Ovary (tissue), 9 donors: ENCODE measurements around the gene ATR. TPM values are rescaled to one million over a fixed set of nuclear protein-coding genes. Genes with fewer than 3 reads are reported as not detected.

ENCODE experiments used
- DNase-seq, 5 donors: peaks; one replicate each; pipeline ENCODE4 v3.0.0-alpha.2; 2019 to 2020
- H3K27ac ChIP-seq, 2 donors: fragments of 200-600 bp; one replicate each; pipeline versions ENCODE4 v1.5.1 to v1.8.0; 2019 to 2022
- H3K27me3 ChIP-seq: fragments of 200-600 bp; one replicate; pipeline ENCODE4 v1.8.0; 2022
- H3K36me3 ChIP-seq: fragments of 200-600 bp; sonication (generic); one replicate; pipeline ENCODE4 v1.5.1; 2019
- H3K4me1 ChIP-seq: one replicate; pipeline ENCODE4 v1.8.1; 2013; ENCODE audit warnings: mild to moderate bottlenecking, moderate library complexity; ENCODE audit not compliant: insufficient read depth
- H3K4me3 ChIP-seq: fragments of 200-600 bp; sonication (generic); one replicate; pipeline ENCODE4 v1.5.1; 2017
- H3K9me3 ChIP-seq, 2 donors: fragments of 200-600 bp in 1 of 2; sonication (generic) in 1 of 2; one replicate each; pipeline versions ENCODE4 v1.5.1 to v1.8.1; 2013 to 2019; ENCODE audit warnings: mild to moderate bottlenecking in 1 of 2, moderate library complexity in 1 of 2
- CTCF ChIP-seq, 3 donors: fragments of 450-650 bp in 2 of 3; fragments of 200-600 bp in 1 of 3; IDR thresholded peaks; one replicate each; pipeline versions ENCODE4 v1.5.1 to v1.8.0; 2016 to 2022; ENCODE audit warnings: antibody characterized with exemption in 3 of 3, mild to moderate bottlenecking in 1 of 3
- EP300 ChIP-seq: sonication (generic); formaldehyde crosslinking; IDR thresholded peaks from one replicate; pipeline ENCODE4 v1.6.1; 2017; ENCODE audit warnings: antibody characterized with exemption
- POLR2A ChIP-seq: fragments of 450-650 bp; IDR thresholded peaks from one replicate; pipeline ENCODE4 v1.6.1; 2017; ENCODE audit warnings: antibody characterized with exemption, mild to moderate bottlenecking, moderate library complexity
- WGBS, 3 donors: extraction: QIAGEN DNeasy Blood & Tissue Kit in 1 of 3; methylation state at CpG; one replicate each; pipeline versions ENCODE4 v1.1.5 to v1.1.7; 2013 to 2017; 5-methylcytosine and 5-hydroxymethylcytosine counted together
- intact Hi-C, 4 donors: fragments of 100-400 bp; cut with DNase I; formaldehyde crosslinking; loops; one replicate each; pipeline versions ENCODE4 v1.11.0 to v1.15.1; 2022 to 2023
- polyA plus RNA-seq, 2 donors: library from polyadenylated mRNA; stranded (reverse); fragments of 200-250 nt in 1 of 2; fragments of 350-450 nt in 1 of 2; fragmentation: Illumina TruSeq in 1 of 2; extraction: RNeasy Lipid Tissue Mini Kit (QIAGEN cat#74804) in 1 of 2; gene quantifications; one replicate each; pipeline ENCODE4 v1.2.3, GENCODE V29; 2013 to 2014
- total RNA-seq, 7 donors: library from RNA; depleted of rRNA in 2 of 7; stranded (reverse); fragments of >200 nt in 2 of 7; fragmentation: NEBNext Ultra II Directional in 3 of 7; extraction: Animal tissue kit (Norgen Biotek cat#: 25700) in 3 of 7; gene quantifications; one replicate each; pipeline versions ENCODE4 v1.1.0 to v1.2.4, GENCODE V29; 2016 to 2023
- donor health status: DM: no; HTN: no; CAD: no; lungs with moderate emphysema.
- donor health status: DM: no; HTN: no; CAD: no.
- donor health status: Bipolar disorder and iron deficiency.
- donor health status: DM: yes; HTN: yes; CAD: no.
- donor health status: DM: no; HTN: no; CAD: no.
- donor health status: DM: yes; HTN: yes; CAD: no.

Gene ATR
- total and polyA plus RNA-seq, 9 donors: 6.0 to 23.4 (median 17.3) TPM

DNA sequence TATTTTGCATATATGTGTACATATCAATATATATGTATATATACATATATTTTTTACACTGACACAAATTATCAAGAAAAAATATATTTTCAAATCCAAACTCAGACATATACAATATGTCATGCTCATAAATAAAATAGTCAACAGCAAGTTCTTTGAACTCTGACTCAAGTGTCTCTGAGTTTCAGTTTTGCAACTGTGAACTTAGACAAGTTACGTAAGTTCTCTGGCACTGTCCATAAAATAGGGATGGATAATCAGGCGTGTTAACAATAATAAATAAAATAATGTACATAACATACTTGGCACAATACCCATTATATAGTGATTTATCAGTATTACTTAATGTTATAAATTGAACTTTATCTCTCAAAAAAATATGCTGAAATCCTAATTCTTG is 118.6 kb downstream of the ATR start:
- Histone ChIP-seq H3K4me1 (no peaks in the 10 kb centered on the region), H3K36me3 (no peaks in the 10 kb centered on the region), H3K27me3 (no peaks in the 10 kb centered on the region), H3K27ac (no peak overlapping the region), H3K9me3 (no peaks in the 10 kb centered on the region), H3K4me3 (no peak overlapping the region)
- DNase-seq: no peak
- intact Hi-C loops: no loop called here
- 86 to 97% (median 86%) methylated on average over 2 of the region's 2 CpGs for WGBS, 3 donors
- TF ChIP-seq EP300 (no peak), CTCF (IDR thresholded peaks at IDR 0.05) (no peak), POLR2A (no peak)

- Histone ChIP-seq H3K4me1 (no peaks in the 10 kb centered on the region), H3K36me3 (no peaks in the 10 kb centered on the region), H3K4me3 (no peak overlapping the region), H3K9me3 (no peaks in the 10 kb centered on the region), H3K27me3 (no peaks in the 10 kb centered on the region), H3K27ac (no peak overlapping the region)
- 51 to 83% (median 71%) methylated on average over 3 of the region's 3 CpGs for WGBS, 3 donors
- TF ChIP-seq POLR2A: no peak
- TF ChIP-seq CTCF (IDR thresholded peaks at IDR 0.05): no peak
- TF ChIP-seq EP300: no peak
- intact Hi-C loops: no loop called here
- no peak for DNase-seq
Observed at GRCh38 chr3:142459096-142459495, 119.4 kb downstream of the ATR start.

DNA sequence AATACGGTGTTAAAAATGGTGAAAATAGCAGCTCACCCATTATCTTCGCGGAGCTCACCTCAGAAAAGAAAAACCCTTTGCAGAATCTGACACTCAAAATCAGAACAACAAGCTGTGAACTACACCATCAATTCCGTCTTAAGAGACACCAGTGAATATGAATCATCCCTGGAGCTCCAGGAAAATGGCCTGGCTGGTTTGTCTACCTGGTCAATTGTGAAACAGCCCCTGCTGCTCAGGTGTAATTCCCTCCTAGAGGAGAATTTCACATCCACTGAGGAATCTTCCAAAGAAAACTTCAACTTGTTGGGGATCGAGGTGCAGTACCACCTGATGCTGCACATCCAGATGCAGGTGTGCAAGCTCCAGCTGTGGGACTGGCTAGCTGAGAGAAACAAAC is 127.7 kb downstream of the ATR start:
- H3K4me1 ChIP-seq: peaks cover 1% of the 10 kb centered on the region
- no peak overlapping the region for H3K27ac ChIP-seq
- H3K36me3 ChIP-seq: no peaks in the 10 kb centered on the region
- no peak for DNase-seq
- WGBS, 3 donors: 90 to 96% (median 94%) methylated on average over 5 of the region's 5 CpGs
- no peak for TF ChIP-seq CTCF (IDR thresholded peaks at IDR 0.05)
- TF ChIP-seq POLR2A: no peak
- H3K9me3 ChIP-seq: no peaks in the 10 kb centered on the region
- intact Hi-C loops: no loop called here
- H3K4me3 ChIP-seq: no peak overlapping the region
- no peaks in the 10 kb centered on the region for H3K27me3 ChIP-seq

GRCh38 chr3:142450189-142450588 is 128.3 kb downstream of the ATR start:
- H3K4me3 ChIP-seq: no peak overlapping the region
- H3K4me1 ChIP-seq: peaks cover 1% of the 10 kb centered on the region
- 82 to 89% (median 84%) methylated on average over 3 of the region's 3 CpGs for WGBS, 3 donors
- intact Hi-C loops: no loop called here
- TF ChIP-seq POLR2A (no peak), CTCF (IDR thresholded peaks at IDR 0.05) (no peak), EP300 (no peak)
- DNase-seq: no peak
- H3K27me3 ChIP-seq: no peaks in the 10 kb centered on the region
- H3K9me3 ChIP-seq: no peaks in the 10 kb centered on the region
- no peaks in the 10 kb centered on the region for H3K36me3 ChIP-seq
- no peak overlapping the region for H3K27ac ChIP-seq
